Progenitor cell of endocrine pancreas (in vitro differentiated cells): ENCODE results near the gene RIMBP2. TPM values are rescaled to one million over a fixed set of nuclear protein-coding genes. Genes with fewer than 3 reads are reported as not detected.
A peak's percentile ranks its signal among the peaks of the same experiment; 100 is the strongest.

Experiments
- DNase-seq: peaks from one replicate; pipeline ENCODE4 v3.0.0; 2021; ENCODE audit warnings: low spot score; ENCODE audit not compliant: unreplicated experiment
- H3K27ac Mint-ChIP-seq: 2 replicates; pipeline ENCODE4 v1.8.0; 2021; ENCODE audit warnings: mild to moderate bottlenecking, moderate library complexity, mixed read lengths
- H3K27me3 Mint-ChIP-seq: 2 replicates; pipeline ENCODE4 v1.8.0; 2021; ENCODE audit warnings: mixed read lengths
- H3K36me3 Mint-ChIP-seq: 2 replicates; pipeline ENCODE4 v1.8.0; 2022; ENCODE audit warnings: mixed read lengths; ENCODE audit not compliant: insufficient read depth
- H3K4me1 Mint-ChIP-seq: 2 replicates; pipeline ENCODE4 v1.8.0; 2021; ENCODE audit warnings: low read depth, mixed read lengths
- H3K4me3 Mint-ChIP-seq: 2 replicates; pipeline ENCODE4 v1.8.0; 2021; ENCODE audit warnings: low read depth, mild to moderate bottlenecking, moderate library complexity, mixed read lengths
- H3K9me3 Mint-ChIP-seq: 2 replicates; pipeline ENCODE4 v1.8.0; 2021; ENCODE audit warnings: low read depth, mixed read lengths
- total RNA-seq: library from RNA; stranded (reverse); gene quantifications from 2 replicates; pipeline ENCODE4 v1.2.1, GENCODE V29; 2021
- TF ChIP-seq, protein P1 (sequence below): fragments of 200-600 bp; sonication (generic); IDR thresholded peaks from one replicate; pipeline ENCODE4 v1.5.0; 2021; ENCODE audit warnings: antibody characterized with exemption, mild to moderate bottlenecking; ENCODE audit not compliant: unreplicated experiment

The RIMBP2 gene
- total RNA-seq, 1 donor from 2014 or later: 31.6 TPM

DNA sequence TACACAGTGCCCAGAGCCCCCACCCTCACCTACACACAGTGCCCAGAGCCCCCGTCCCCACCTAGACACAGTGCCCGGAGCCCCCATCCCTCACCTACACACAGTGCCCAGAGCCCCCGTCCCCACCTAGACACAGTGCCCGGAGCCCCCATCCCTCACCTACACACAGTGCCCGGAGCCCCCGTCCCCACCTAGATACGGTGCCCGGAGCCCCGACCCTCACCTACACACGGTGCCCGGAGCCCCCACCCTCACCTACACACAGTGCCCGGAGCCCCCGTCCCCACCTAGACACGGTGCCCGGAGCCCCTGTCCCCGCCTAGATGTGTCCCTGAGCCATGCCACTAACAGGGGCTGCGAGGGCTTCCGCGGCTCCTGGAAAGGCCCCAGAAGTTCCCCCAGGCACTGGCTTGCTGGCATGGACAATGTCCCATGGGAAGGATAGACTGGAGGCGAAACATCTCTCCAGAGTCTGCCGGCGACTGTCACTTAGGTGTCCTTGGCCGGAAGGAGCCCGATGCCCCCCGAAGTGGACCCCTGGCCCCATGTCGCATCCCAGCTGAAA is 232.4 kb downstream of the RIMBP2 start:
- Mint-ChIP-seq H3K9me3 (no peaks in the 10 kb centered on the region), H3K4me3 (no peak overlapping the region), H3K4me1 (no peaks in the 10 kb centered on the region), H3K27ac (no peak overlapping the region), H3K36me3 (no peaks in the 10 kb centered on the region), H3K27me3 (peaks cover 3% of the 10 kb centered on the region)
- DNase-seq: no peak
- TF ChIP-seq, protein P1, sequence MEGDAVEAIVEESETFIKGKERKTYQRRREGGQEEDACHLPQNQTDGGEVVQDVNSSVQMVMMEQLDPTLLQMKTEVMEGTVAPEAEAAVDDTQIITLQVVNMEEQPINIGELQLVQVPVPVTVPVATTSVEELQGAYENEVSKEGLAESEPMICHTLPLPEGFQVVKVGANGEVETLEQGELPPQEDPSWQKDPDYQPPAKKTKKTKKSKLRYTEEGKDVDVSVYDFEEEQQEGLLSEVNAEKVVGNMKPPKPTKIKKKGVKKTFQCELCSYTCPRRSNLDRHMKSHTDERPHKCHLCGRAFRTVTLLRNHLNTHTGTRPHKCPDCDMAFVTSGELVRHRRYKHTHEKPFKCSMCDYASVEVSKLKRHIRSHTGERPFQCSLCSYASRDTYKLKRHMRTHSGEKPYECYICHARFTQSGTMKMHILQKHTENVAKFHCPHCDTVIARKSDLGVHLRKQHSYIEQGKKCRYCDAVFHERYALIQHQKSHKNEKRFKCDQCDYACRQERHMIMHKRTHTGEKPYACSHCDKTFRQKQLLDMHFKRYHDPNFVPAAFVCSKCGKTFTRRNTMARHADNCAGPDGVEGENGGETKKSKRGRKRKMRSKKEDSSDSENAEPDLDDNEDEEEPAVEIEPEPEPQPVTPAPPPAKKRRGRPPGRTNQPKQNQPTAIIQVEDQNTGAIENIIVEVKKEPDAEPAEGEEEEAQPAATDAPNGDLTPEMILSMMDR: no peak

DNA sequence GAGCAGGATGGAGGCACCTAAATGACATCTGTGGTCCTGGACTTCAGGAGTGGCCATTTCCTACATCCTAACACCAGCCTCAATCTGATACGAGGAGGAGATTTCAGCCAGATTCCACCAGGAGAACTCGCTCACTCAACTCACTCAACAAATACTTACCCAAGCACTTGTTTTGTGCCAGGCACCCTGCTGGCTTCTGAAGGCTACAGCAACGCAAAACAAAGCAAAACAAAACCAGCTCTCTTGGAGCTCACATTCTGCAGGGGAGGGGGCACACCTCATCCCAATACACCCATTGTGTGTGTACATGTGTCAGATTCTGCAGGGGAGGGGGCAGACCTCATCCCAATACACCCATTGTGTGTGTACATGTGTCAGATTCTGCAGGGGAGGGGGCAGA is 233.7 kb downstream of the RIMBP2 start:
- no peaks in the 10 kb centered on the region for H3K9me3 Mint-ChIP-seq
- no peak for DNase-seq
- H3K27me3 Mint-ChIP-seq: peaks cover 6% of the 10 kb centered on the region
- H3K36me3 Mint-ChIP-seq: no peaks in the 10 kb centered on the region
- no peak overlapping the region for H3K4me3 Mint-ChIP-seq
- no peak overlapping the region for H3K27ac Mint-ChIP-seq
- TF ChIP-seq, protein P1: peak; percentile 34
- H3K4me1 Mint-ChIP-seq: no peaks in the 10 kb centered on the region

DNA sequence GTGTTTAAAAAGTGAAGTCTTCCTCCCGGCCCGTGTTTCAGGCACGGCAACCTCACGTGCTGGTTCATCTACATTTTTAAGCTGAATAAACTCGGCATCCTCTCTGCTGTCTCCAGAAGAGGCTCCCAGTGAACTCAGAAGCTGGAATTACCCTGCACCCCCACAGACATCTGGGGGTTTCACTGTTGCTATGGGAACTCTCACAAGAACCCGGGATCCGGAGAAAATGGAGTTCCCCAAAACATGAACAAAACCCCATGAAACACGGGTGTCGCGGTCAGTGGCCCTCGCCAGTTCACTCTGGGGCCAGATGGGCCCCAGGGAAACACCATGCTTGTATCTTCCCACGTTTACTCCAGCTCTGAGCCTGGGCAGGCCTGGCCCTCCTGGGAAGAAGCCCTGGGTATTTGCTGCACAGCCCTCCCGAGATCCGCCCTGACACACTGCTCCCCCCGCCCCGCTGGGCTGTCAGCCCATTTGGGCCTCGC is 234.7 kb downstream of the RIMBP2 start:
- no peaks in the 10 kb centered on the region for H3K36me3 Mint-ChIP-seq
- peaks cover 14% of the 10 kb centered on the region for H3K27me3 Mint-ChIP-seq
- TF ChIP-seq, protein P1: no peak
- no peak overlapping the region for H3K27ac Mint-ChIP-seq
- H3K9me3 Mint-ChIP-seq: no peaks in the 10 kb centered on the region
- no peaks in the 10 kb centered on the region for H3K4me1 Mint-ChIP-seq
- no peak for DNase-seq
- H3K4me3 Mint-ChIP-seq: no peak overlapping the region

DNA sequence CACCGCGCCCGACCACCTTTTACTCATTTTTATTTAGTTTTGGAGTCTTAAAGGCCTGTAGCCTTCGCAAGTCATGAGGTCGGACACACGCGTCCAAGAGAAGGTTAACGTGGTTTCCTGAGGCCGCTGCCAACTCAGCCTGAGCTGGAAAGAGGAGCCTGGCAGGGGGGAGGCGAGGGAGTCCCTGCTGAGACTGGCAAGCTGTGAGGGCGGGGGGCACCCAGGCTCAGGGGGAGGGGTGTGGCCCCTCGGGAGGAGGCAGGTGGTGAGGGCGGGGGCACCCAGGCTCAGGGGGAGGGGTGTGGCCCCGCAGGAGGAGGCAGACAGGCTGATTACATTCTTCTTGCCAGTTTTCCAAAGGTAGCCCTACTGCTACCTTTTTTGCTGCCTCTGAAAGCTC is 235.2 kb downstream of the RIMBP2 start:
- Mint-ChIP-seq H3K36me3 (no peaks in the 10 kb centered on the region), H3K4me1 (no peaks in the 10 kb centered on the region), H3K27me3 (peaks cover 14% of the 10 kb centered on the region), H3K4me3 (no peak overlapping the region), H3K9me3 (no peaks in the 10 kb centered on the region), H3K27ac (no peak overlapping the region)
- no peak for DNase-seq
- TF ChIP-seq, protein P1: no peak

DNA sequence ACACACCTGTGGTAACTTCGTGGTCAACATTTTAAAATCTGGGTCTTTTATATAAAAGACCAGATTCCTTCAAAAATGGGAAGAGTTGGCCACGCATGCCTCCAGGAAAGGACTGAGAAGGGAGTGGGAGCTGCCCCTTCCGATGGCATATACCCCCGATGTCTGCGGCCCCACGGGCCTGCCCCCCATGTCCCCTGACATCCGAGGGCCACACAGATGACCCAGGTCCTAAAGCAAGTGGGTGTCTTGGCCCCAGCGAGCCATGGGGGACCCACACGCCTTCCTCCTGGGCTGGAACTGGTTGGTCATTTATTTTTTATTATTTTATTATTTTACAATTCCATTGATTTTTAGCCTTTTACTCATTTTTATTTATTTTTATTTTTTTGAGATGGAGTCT is 235.9 kb downstream of the RIMBP2 start:
- Mint-ChIP-seq H3K36me3 (no peaks in the 10 kb centered on the region), H3K4me3 (no peak overlapping the region), H3K9me3 (no peaks in the 10 kb centered on the region), H3K4me1 (peaks cover under 1% of the 10 kb centered on the region), H3K27me3 (peaks cover 20% of the 10 kb centered on the region), H3K27ac (no peak overlapping the region)
- TF ChIP-seq, protein P1: no peak
- no peak for DNase-seq
